Adrenal gland (tissue), 12 donors: ENCODE results near the gene KIF1A. TPM values are rescaled to one million over a fixed set of nuclear protein-coding genes. Genes with fewer than 3 reads are reported as not detected.

Experiments used
- DNase-seq, 7 donors: peaks; one replicate each; pipeline ENCODE4 v3.0.0-alpha.2; 2019 to 2020
- H3K27ac ChIP-seq, 5 donors: fragments of 200-600 bp; sonication (generic) in 4 of 5; 1 replicate in 3 of 5; 2 replicates in 2 of 5; pipeline versions ENCODE4 v1.5.1 to v1.8.0; 2016 to 2020; ENCODE audit warnings: mild to moderate bottlenecking in 1 of 5
- H3K27me3 ChIP-seq: fragments of 200-600 bp; 2 replicates; pipeline ENCODE4 v1.8.0; 2021
- H3K36me3 ChIP-seq, 2 donors: fragments of 200-600 bp; replicated peaks in 1 of 2; 1 replicate in 1 of 2; 2 replicates in 1 of 2; pipeline versions ENCODE4 v1.5.1 to v1.8.0; 2018 to 2022
- H3K4me1 ChIP-seq, 2 donors: fragments of 200-600 bp; replicated peaks in 1 of 2; 1 replicate in 1 of 2; 2 replicates in 1 of 2; pipeline versions ENCODE4 v1.5.1 to v1.8.0; 2018 to 2021
- H3K4me3 ChIP-seq, 4 donors: fragments of 200-600 bp; sonication (generic) in 3 of 4; one replicate each; pipeline ENCODE4 v1.5.1; 2016 to 2018
- H3K9me3 ChIP-seq, 3 donors: fragments of 200-600 bp; sonication (generic) in 1 of 3; replicated peaks in 1 of 3; 1 replicate in 2 of 3; 2 replicates in 1 of 3; pipeline versions ENCODE4 v1.5.1 to v1.8.0; 2016 to 2021
- CTCF ChIP-seq, 6 experiments: fragments of 450-650 bp in 4 of 6; fragments of 200-600 bp in 2 of 6; sonication (generic) in 1 of 6; IDR thresholded peaks; 1 replicate in 5 of 6; 2 replicates in 1 of 6; pipeline versions ENCODE4 v1.5.1 to v1.8.0; 2016 to 2021; ENCODE audit warnings: antibody characterized with exemption in 6 of 6, mild to moderate bottlenecking in 2 of 6, moderate library complexity in 1 of 6
- POLR2A ChIP-seq, 2 donors: fragments of 450-650 bp; IDR thresholded peaks; one replicate each; pipeline ENCODE4 v1.6.1; 2017; ENCODE audit warnings: antibody characterized with exemption in 2 of 2, mild to moderate bottlenecking in 2 of 2, moderate library complexity in 1 of 2
- WGBS, 4 donors: extraction: QIAGEN DNeasy Blood & Tissue Kit in 2 of 4; methylation state at CpG; one replicate each; pipeline versions ENCODE4 v1.1.5 to v1.1.7; 2013 to 2017; 5-methylcytosine and 5-hydroxymethylcytosine counted together
- intact Hi-C, 2 donors: fragments of 100-400 bp; cut with DNase I; formaldehyde crosslinking; loops; one replicate each; pipeline versions ENCODE4 v1.14.1 to v1.15.0; 2022 to 2023
- polyA plus RNA-seq, 3 donors: library from polyadenylated mRNA; stranded (reverse); fragments of 200-250 nt in 2 of 3; fragments of 350-450 nt in 1 of 3; fragmentation: Illumina TruSeq in 1 of 3; extraction: RNeasy Lipid Tissue Mini Kit (QIAGEN cat#74804) in 1 of 3; gene quantifications; one replicate each; pipeline ENCODE4 v1.2.3, GENCODE V29; 2013 to 2014
- total RNA-seq, 9 donors: library from RNA; depleted of rRNA in 4 of 9; stranded (reverse); fragments of >200 nt in 4 of 9; fragments of 120-200 nt in 1 of 9; fragmentation: NEBNext Ultra II Directional in 1 of 9; extraction: Animal tissue kit (Norgen Biotek cat#: 25700) in 1 of 9; gene quantifications; one replicate each; pipeline versions ENCODE4 v1.1.0 to v1.2.4, GENCODE V29; 2013 to 2023
- donor health status: healthy with polysubstance abuse.
- donor health status: Bipolar disorder and iron deficiency.
- donor health status: DM: yes; HTN: yes; CAD: no.
- donor health status: DM: no; HTN: no; CAD: no.
- donor health status: DM: no; HTN: no; CAD: no.
- donor health status: DM: yes; HTN: yes; CAD: no.

Gene KIF1A
- total and polyA plus RNA-seq, 12 donors = 0.35 to 106 (median 11.5) TPM

- Histone ChIP-seq H3K4me1 (no peaks in the 10 kb centered on the region), H3K27me3 (peaks cover 83% of the 10 kb centered on the region), H3K36me3 (no peaks in the 10 kb centered on the region), H3K9me3 (no peaks in the 10 kb centered on the region), H3K27ac (no peak overlapping the region), H3K4me3 (no peak overlapping the region)
- no peak for TF ChIP-seq CTCF (IDR thresholded peaks at IDR 0.05)
- intact Hi-C loops = no loop called here
- DNase-seq = no peak
- WGBS, 4 donors = 79 to 89% (median 84%) methylated on average over 12 to 15 of the region's 15 CpGs
Measured at GRCh38 chr2:240823449-240824336, 3.7 kb upstream of the KIF1A start.

DNA sequence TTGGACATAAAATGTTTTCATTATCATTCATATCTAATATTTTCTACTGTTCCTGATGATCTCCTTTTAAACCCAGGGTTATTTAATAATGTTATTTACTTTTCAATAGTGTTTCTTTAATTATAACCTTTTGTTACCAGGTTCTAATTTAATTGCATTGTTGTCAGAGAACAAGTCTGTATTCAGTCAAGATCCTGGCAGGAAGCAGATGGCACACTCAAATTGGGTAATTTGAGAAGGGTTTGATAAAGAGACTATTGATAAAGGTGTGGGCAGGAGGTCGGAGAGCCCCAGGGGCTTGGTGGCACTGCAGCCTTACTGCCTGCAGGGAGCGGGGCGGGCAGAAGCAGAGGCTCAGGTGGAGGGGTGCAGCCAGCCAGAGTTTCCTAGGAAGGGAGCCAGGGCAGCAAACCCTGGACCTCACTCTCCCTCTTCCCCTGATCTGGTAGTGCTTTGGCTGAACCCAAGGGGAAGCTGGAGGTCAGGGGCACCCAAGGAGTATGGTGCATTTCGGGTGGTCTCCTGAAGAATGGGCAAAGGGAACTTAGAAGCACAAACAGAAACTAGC lies 2.3 kb upstream of the KIF1A start:
- H3K27me3 ChIP-seq = peaks cover 79% of the 10 kb centered on the region
- no peaks in the 10 kb centered on the region for H3K36me3 ChIP-seq
- H3K4me3 ChIP-seq = no peak overlapping the region
- no peak for TF ChIP-seq POLR2A (IDR thresholded peaks at IDR 0.05)
- no peak for TF ChIP-seq CTCF (IDR thresholded peaks at IDR 0.05)
- no peak overlapping the region for H3K27ac ChIP-seq
- 73 to 88% (median 73%) methylated on average over 4 of the region's 4 CpGs for WGBS, 4 donors
- no peaks in the 10 kb centered on the region for H3K4me1 ChIP-seq
- no peaks in the 10 kb centered on the region for H3K9me3 ChIP-seq
- peak in 1 of 7 donors; percentile 54 for DNase-seq
- intact Hi-C loops = no loop called here

- H3K4me1 ChIP-seq = no peaks in the 10 kb centered on the region
- intact Hi-C loops = no loop called here
- WGBS, 4 donors = 30 to 42% (median 33%) methylated on average over 7 of the region's 7 CpGs
- peaks cover 75% of the 10 kb centered on the region for H3K27me3 ChIP-seq
- H3K36me3 ChIP-seq = no peaks in the 10 kb centered on the region
- peak overlapping the region in 1 of 5 donors; percentile 65 for H3K27ac ChIP-seq
- H3K4me3 ChIP-seq = no peak overlapping the region
- no peak for DNase-seq
- TF ChIP-seq POLR2A (IDR thresholded peaks at IDR 0.05) (no peak), CTCF (IDR thresholded peaks at IDR 0.05) (no peak)
- no peaks in the 10 kb centered on the region for H3K9me3 ChIP-seq
Measured at GRCh38 chr2:240821429-240821778, 1.4 kb upstream of the KIF1A start.

- TF ChIP-seq CTCF (IDR thresholded peaks at IDR 0.05) (no peak), POLR2A (IDR thresholded peaks at IDR 0.05) (no peak)
- Histone ChIP-seq H3K4me3 (no peak overlapping the region), H3K27me3 (peaks cover 69% of the 10 kb centered on the region), H3K27ac (peak overlapping the region in 1 of 5 donors; percentile 65), H3K36me3 (no peaks in the 10 kb centered on the region), H3K4me1 (no peaks in the 10 kb centered on the region), H3K9me3 (no peaks in the 10 kb centered on the region)
- 3 to 4% (median 3%) methylated on average over 8 to 64 of the region's 64 CpGs for WGBS, 4 donors
- peak in 1 of 7 donors; percentile 57 for DNase-seq
- intact Hi-C loops = no loop called here
Measured at GRCh38 chr2:240820607-240821428, 799 bp upstream of the KIF1A start.
